ENCODE measurements around the gene RTN4R.

GRCh38 chr22:20273758-20274181 is 5.7 kb upstream of the RTN4R start:
- no peak for TF ChIP-seq ZNF239 (tag by site-specific recombination; IDR thresholded peaks at IDR 0.05)
- TF ChIP-seq YY1 (tag by site-specific recombination; IDR thresholded peaks at IDR 0.05), result no peak
- no peak for TF ChIP-seq ZNF785 (tag by site-specific recombination; IDR thresholded peaks at IDR 0.05)
- TF ChIP-seq ZNF830 (tag by site-specific recombination; IDR thresholded peaks at IDR 0.05; ENCODE audit: low read depth), result no peak
- TF ChIP-seq CTCF (tag by site-specific recombination; IDR thresholded peaks at IDR 0.05), result no peak
- no peak for TF ChIP-seq MYNN (tag by site-specific recombination; IDR thresholded peaks at IDR 0.05; ENCODE audit: borderline replicate concordance)
- no peak for TF ChIP-seq ZNF707 (tag by site-specific recombination; IDR thresholded peaks at IDR 0.05)
- TF ChIP-seq ZBTB44 (tag by site-specific recombination; IDR thresholded peaks at IDR 0.05), result no peak
- TF ChIP-seq ZNF23 (tag by site-specific recombination; IDR thresholded peaks at IDR 0.05; ENCODE audit: borderline replicate concordance), result no peak
- TF ChIP-seq PRDM10 (tag by site-specific recombination; IDR thresholded peaks at IDR 0.05), result no peak
- TF ChIP-seq ZIC2 (tag by site-specific recombination; IDR thresholded peaks at IDR 0.05), result no peak

Data from HEK293 (cell line).